Ectodermal cell (in vitro differentiated cells): ENCODE results near the gene GALNT18.

Experiments
- H3K27ac ChIP-seq: 2 replicates; pipeline ENCODE4 v1.7.0; 2013; ENCODE audit warnings: mild to moderate bottlenecking, low read depth, low read length; ENCODE audit not compliant: insufficient read depth, poor library complexity, severe bottlenecking
- H3K27me3 ChIP-seq: 2 replicates; pipeline ENCODE4 v1.7.0; 2013; ENCODE audit warnings: mild to moderate bottlenecking, low read length; ENCODE audit not compliant: insufficient read depth, control insufficient read depth, poor library complexity, severe bottlenecking
- H3K36me3 ChIP-seq: one replicate; pipeline ENCODE4 v1.7.0; 2013; ENCODE audit warnings: low read length; ENCODE audit not compliant: control insufficient read depth, insufficient read depth
- H3K4me1 ChIP-seq: one replicate; pipeline ENCODE4 v1.7.0; 2013; ENCODE audit warnings: low read length; ENCODE audit not compliant: control insufficient read depth, insufficient read depth
- H3K4me3 ChIP-seq: 2 replicates; pipeline ENCODE4 v1.7.0; 2013; ENCODE audit warnings: low read depth, low read length, control low read depth; ENCODE audit not compliant: insufficient read depth
- H3K9me3 ChIP-seq: 2 replicates; pipeline ENCODE4 v1.7.0; 2013; ENCODE audit warnings: mild to moderate bottlenecking, low read length, moderate library complexity; ENCODE audit not compliant: control insufficient read depth
- WGBS, 2 experiments: methylation state at CpG; one replicate each; pipeline ENCODE4 v1.1.7; 2013; ENCODE audit warnings: missing lambda C conversion rate in 2 of 2; 5-methylcytosine and 5-hydroxymethylcytosine counted together

Gene GALNT18

DNA sequence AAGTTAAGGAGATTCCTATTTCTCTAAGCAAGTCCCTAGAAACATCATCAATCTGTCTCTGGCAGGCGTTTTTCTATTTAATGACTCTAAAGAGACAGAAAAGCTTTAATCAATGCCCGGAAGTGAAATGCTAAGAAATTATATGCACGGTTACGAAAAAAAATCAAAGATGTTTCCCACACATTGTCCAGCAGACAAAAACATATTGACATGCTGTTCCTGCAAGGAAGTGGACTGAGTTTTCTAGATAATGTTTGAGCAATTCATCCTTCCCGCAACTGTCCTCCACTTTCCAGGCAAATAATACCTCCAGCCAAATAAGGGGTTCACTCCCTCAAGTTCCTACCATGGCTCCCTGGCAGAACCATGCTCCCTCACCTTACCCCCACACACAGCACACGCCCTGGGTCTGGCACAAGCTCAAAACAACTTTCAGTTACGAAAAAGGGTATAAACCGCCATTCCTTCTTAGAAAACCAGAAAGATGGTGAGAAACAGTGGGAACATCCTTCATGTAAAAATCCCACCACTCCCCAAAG is 29.6 kb downstream of the GALNT18 start:
- no peak overlapping the region for H3K4me3 ChIP-seq
- H3K27me3 ChIP-seq = no peaks in the 10 kb centered on the region
- H3K36me3 ChIP-seq = no peaks in the 10 kb centered on the region
- 95% methylated on average over 8 of the region's 8 CpGs for WGBS, 2 experiments
- no peak overlapping the region for H3K27ac ChIP-seq
- no peaks in the 10 kb centered on the region for H3K9me3 ChIP-seq
- peaks cover 12% of the 10 kb centered on the region for H3K4me1 ChIP-seq

DNA sequence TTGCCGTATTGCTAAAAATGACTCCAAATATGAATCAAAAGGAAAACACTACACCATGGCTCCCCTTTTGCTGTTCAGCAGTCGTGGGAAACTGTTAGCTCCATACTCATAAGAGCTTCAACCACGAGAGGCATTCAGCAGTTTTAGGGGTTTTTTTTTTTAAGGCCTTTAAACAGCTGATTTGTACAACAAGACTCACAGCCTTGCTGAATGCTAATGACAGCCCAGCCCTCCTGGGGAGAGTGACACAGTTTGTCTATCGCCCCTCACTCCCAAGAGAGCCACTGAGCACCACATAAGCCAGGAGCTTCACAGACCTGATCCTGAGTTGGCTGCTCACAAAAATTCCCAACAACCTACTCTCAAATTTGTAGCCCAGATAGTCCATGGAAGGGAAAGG is 32.4 kb downstream of the GALNT18 start:
- H3K4me3 ChIP-seq = no peak overlapping the region
- H3K27ac ChIP-seq = no peak overlapping the region
- no peaks in the 10 kb centered on the region for H3K27me3 ChIP-seq
- H3K9me3 ChIP-seq = no peaks in the 10 kb centered on the region
- H3K36me3 ChIP-seq = no peaks in the 10 kb centered on the region
- WGBS, 2 experiments = 82 to 83% methylated on average over 4 of the region's 4 CpGs
- peaks cover 12% of the 10 kb centered on the region for H3K4me1 ChIP-seq

DNA sequence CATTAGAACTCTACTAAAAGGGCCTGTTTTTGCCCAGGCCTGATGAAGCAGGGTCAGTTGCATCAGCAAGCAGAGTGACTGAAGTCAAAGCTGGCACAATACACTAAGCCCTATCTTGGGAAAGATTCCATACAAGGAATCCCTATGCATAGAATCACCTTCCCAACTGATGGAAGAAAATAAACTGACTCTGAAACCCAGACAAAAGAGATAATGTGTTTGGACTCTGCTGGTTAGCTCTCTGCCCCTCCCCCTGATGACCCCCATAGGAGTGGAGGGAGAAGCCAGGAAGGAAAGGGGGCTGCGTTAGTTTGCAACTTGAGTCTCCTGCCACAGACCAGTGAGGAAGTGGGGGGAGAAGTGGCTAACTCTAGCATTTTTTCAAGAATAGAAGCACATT is 32.9 kb downstream of the GALNT18 start:
- Histone ChIP-seq H3K27ac (no peak overlapping the region), H3K4me3 (no peak overlapping the region), H3K4me1 (peaks cover 12% of the 10 kb centered on the region), H3K9me3 (no peaks in the 10 kb centered on the region), H3K36me3 (no peaks in the 10 kb centered on the region), H3K27me3 (no peaks in the 10 kb centered on the region)
- WGBS, 2 experiments = no CpG with 5 or more reads among the region's 1 CpG

DNA sequence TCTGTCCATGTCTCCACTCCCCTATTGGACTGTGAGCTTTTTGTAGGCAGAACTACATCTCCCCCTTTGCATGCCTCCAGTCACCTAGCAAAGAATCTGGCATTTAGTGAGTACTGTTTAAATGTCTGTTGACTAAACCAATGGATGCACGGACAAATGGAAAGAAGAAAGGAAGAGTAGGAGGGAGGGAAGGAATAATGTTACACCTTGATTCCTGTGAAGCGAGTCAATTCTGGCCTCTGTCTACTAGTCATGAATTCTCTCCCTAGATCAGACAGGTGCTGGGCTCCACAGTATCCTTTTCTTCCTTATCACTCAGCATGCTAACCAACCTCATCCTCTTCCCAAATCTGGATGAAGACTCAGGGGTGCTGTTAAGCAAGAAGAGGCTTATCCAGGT is 33.6 kb downstream of the GALNT18 start:
- H3K9me3 ChIP-seq = no peaks in the 10 kb centered on the region
- no peak overlapping the region for H3K27ac ChIP-seq
- WGBS, 2 experiments = 92 to 93% methylated on average over 2 of the region's 2 CpGs
- H3K4me3 ChIP-seq = no peak overlapping the region
- H3K4me1 ChIP-seq = peaks cover 12% of the 10 kb centered on the region
- H3K36me3 ChIP-seq = no peaks in the 10 kb centered on the region
- H3K27me3 ChIP-seq = no peaks in the 10 kb centered on the region

DNA sequence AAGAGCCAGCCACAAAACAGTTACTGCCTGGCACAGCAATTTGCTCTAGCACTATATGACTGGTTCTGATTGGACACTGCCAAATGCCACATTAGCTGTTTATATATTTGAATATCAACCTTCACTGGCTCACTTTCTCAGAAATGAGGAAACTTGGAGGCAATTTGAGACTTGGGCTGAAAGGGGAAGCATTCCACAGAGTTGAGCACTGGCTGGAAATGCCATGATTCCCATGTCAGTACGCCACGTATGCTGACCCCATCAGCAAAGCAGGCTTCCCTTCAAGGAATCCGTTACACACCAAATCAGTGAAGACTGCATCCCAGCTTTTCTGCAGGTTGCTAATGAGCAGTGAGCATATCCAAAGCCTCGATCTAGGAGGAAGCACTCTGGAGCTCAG is 34.7 kb downstream of the GALNT18 start:
- no peaks in the 10 kb centered on the region for H3K27me3 ChIP-seq
- no peak overlapping the region for H3K27ac ChIP-seq
- H3K4me1 ChIP-seq = peaks cover 13% of the 10 kb centered on the region
- H3K9me3 ChIP-seq = no peaks in the 10 kb centered on the region
- whole genome bisulfite sequencing, 2 experiments = 93 to 95% methylated on average over 4 of the region's 4 CpGs
- no peaks in the 10 kb centered on the region for H3K36me3 ChIP-seq
- H3K4me3 ChIP-seq = no peak overlapping the region

DNA sequence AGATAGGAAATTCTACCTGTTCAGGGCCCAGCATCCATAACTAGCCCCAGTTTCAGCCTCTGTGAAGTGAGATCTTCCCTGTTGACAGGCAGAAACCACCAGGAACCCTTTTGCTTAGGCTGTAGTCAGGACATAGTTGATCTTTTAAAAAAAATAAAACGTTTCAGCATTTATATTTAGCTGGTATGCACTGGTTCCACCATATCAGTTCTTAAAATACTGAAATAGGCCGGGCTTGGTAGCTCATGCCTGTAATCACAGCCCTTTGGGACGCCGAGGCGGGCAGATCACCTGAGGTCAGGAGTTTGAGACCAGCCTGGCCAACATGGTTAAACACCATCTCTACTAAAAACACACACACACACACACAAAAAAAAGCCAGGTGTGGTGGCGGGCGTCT is 35.3 kb downstream of the GALNT18 start:
- H3K27me3 ChIP-seq = no peaks in the 10 kb centered on the region
- H3K4me3 ChIP-seq = no peak overlapping the region
- H3K27ac ChIP-seq = no peak overlapping the region
- H3K9me3 ChIP-seq = no peaks in the 10 kb centered on the region
- H3K4me1 ChIP-seq = peaks cover 16% of the 10 kb centered on the region
- H3K36me3 ChIP-seq = no peaks in the 10 kb centered on the region
- WGBS, 2 experiments = 92 to 95% methylated on average over 7 of the region's 7 CpGs

DNA sequence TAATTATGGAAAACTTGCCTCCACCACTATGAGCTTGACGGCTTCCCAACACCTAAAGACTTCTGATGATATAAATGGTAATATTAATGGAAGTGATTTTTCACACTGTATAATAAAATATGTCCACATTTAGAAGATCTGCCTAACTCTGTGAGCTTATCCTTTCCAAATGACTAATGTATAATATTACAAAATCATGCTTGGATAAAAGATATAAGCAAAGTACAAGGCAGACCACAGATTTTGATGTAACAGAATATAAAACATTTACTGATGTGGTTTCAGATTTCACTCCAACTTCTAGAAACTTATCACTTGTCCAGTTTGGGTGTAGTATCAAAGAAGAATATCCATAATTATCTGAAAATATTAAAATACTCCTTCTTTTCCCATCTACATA is 36.9 kb downstream of the GALNT18 start:
- no CpG with 5 or more reads among the region's 1 CpG for WGBS, 2 experiments
- Histone ChIP-seq H3K36me3 (no peaks in the 10 kb centered on the region), H3K27me3 (no peaks in the 10 kb centered on the region), H3K9me3 (no peaks in the 10 kb centered on the region), H3K27ac (no peak overlapping the region), H3K4me1 (peaks cover 16% of the 10 kb centered on the region), H3K4me3 (no peak overlapping the region)

DNA sequence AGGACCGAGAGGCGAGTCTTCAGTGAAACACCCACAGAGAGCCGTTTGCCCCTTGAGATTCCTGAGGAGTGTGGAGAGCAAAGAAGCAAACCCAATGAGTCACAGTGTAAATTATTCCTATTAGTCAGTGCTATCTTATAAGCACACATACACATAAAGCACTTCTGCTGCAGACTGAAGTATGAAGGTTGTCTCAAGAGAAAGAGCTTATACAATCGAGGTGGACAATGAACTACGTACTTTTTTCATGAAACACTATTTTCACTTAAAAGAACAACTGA is 37.3 kb downstream of the GALNT18 start:
- WGBS, 2 experiments = 97% methylated on average over 5 of the region's 5 CpGs
- H3K9me3 ChIP-seq = no peaks in the 10 kb centered on the region
- H3K4me3 ChIP-seq = no peak overlapping the region
- H3K36me3 ChIP-seq = no peaks in the 10 kb centered on the region
- no peaks in the 10 kb centered on the region for H3K27me3 ChIP-seq
- H3K27ac ChIP-seq = no peak overlapping the region
- peaks cover 15% of the 10 kb centered on the region for H3K4me1 ChIP-seq

DNA sequence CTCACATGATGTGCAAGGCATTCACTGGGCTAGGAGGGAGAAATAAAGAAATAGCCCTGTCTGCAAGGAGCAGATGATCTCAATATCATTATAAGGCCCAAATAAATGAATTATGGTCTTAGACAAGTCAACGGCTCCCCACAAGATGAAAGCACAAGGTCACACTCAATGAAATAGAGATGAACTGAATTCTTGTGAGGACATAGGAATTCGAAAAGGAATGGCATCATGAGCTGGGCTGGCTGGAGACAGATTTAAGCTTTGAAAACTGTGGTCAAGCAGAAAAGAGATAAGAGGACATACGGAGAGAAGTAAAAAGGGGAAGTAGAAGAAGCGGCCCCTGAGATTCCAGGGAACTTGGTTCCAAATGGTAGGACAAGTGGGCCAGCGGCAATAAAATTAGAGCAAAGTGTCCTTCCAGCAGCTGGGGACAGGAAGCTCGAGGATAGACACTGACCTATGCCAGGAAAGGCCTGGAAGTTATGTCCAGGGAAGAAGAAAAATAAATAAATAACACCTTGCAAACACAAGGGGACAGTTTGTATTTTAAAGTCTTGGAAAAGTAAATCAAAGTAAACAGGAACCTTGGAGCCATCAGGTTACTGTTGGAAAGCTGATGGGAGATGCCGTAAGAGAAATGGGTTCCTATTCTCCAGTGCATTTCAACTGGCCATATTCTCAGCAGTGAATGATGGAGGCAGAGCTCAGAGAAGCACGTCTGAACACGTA is 37.8 kb downstream of the GALNT18 start:
- Histone ChIP-seq H3K9me3 (no peaks in the 10 kb centered on the region), H3K27me3 (no peaks in the 10 kb centered on the region), H3K36me3 (no peaks in the 10 kb centered on the region), H3K27ac (no peak overlapping the region), H3K4me3 (no peak overlapping the region), H3K4me1 (peaks cover 10% of the 10 kb centered on the region)
- 96% methylated on average over 9 of the region's 9 CpGs for WGBS, 2 experiments

DNA sequence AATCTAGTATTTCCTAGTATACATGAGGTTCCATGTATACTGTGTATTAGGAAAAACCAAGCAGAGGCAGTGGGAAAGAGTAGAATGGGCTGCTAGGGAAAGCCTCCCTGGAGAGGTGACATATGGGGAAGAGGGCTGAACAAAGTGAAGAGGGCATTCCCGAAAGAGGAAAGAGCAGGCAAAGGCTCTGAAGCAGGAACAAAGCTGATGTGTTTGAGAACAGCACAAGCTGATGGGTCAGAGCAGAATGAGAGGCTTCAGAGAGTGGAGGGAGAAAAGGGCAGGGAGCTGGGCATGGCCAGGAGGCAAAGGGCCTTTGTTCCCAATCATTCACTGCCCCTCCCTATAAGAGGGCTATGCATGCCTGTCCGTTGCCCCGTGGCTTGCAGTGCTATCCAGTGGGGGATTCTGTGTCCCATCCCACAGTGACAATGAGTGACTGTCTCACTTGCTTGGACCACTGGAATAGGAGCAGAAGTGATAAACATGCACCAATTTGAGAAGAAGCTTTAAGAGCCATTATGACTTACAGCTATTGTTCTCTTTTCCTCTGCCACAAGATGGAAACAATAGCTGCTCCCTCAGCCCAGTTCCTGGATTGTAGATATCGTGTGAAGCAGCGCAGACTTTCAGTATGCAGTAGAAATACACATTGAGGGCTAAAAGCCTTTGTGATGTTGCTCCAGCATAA is 39.6 kb downstream of the GALNT18 start:
- WGBS, 2 experiments = 69 to 72% methylated on average over 5 of the region's 5 CpGs
- H3K9me3 ChIP-seq = no peaks in the 10 kb centered on the region
- no peak overlapping the region for H3K4me3 ChIP-seq
- H3K27ac ChIP-seq = no peak overlapping the region
- no peaks in the 10 kb centered on the region for H3K27me3 ChIP-seq
- H3K36me3 ChIP-seq = no peaks in the 10 kb centered on the region
- H3K4me1 ChIP-seq = peaks cover 4% of the 10 kb centered on the region
